VCaP (cell line): ENCODE results near the gene MYO3B.
"Not testable (repeated sequence)": the region's sequence is repeated elsewhere in the genome, so short reads cannot be mapped to it uniquely, and the experiment has no call there.

ENCODE experiments used
- H3K27ac ChIP-seq: fragments of 450-650 bp; 2 replicates; pipeline ENCODE4 v1.5.1; 2017
- CTCF ChIP-seq: fragments of 450-650 bp; conservative IDR thresholded peaks from 2 replicates; pipeline ENCODE4 v1.5.1; 2017; ENCODE audit warnings: mild to moderate bottlenecking, moderate library complexity

The MYO3B gene

GRCh38 chr2:170341684-170342623, 164.0 kb downstream of the MYO3B start:
- H3K27ac ChIP-seq = no peak overlapping the region
- no peak for TF ChIP-seq CTCF

GRCh38 chr2:170344663-170345346, 166.9 kb downstream of the MYO3B start:
- TF ChIP-seq CTCF = no peak
- H3K27ac ChIP-seq = no peak overlapping the region

- TF ChIP-seq CTCF = no peak
- H3K27ac ChIP-seq = no peak overlapping the region
Measured at GRCh38 chr2:170345607-170346006, 167.7 kb downstream of the MYO3B start.

- H3K27ac ChIP-seq = not testable (repeated sequence)
Measured at GRCh38 chr2:170349269-170349668, 171.3 kb downstream of the MYO3B start.

GRCh38 chr2:170350929-170351826, 173.2 kb downstream of the MYO3B start:
- peak overlapping the region; percentile 50 for H3K27ac ChIP-seq
- TF ChIP-seq CTCF = no peak

- H3K27ac ChIP-seq = no peak overlapping the region
- TF ChIP-seq CTCF = no peak
Measured at GRCh38 chr2:170353723-170354122, 175.8 kb downstream of the MYO3B start.

- no peak overlapping the region for H3K27ac ChIP-seq
Measured at GRCh38 chr2:170354388-170354787, 176.4 kb downstream of the MYO3B start.

More at GRCh38 chr2:170354388-170354787, 176.4 kb downstream of the MYO3B start:
- no peak for TF ChIP-seq CTCF
